Activated CD8-positive, alpha-beta T cell treated with anti-CD3 and anti-CD28 coated beads for 36 hours (primary cell): ENCODE data around the gene RNF111. TPM values are rescaled to one million over a fixed set of nuclear protein-coding genes. Genes with fewer than 3 reads are reported as not detected.
A peak's percentile ranks its signal among the peaks of the same experiment; 100 is the strongest.

Source experiments
- ATAC-seq: fragments of 200-7000 bp; cut with Tn5 transposase; one replicate; pipeline ENCODE4 v1.10.0; 2021; ENCODE audit warnings: mild to moderate bottlenecking, moderate library complexity
- CTCF ChIA-PET: fragments of 350-600 bp; sonication (Branson Sonifier 250); formaldehyde crosslinking; loops from one replicate; lab custom pipeline; 2021; ENCODE audit warnings: antibody characterized with exemption; lab: Charles Lee
- POLR2A ChIA-PET: fragments of 350-600 bp; sonication (Branson Sonifier 250); formaldehyde crosslinking; loops from one replicate; lab custom pipeline; 2021; ENCODE audit warnings: antibody characterized with exemption; lab: Charles Lee
- DNase-seq: peaks from one replicate; pipeline ENCODE4 v3.0.0-alpha.2; 2020
- H3K27ac Mint-ChIP-seq: one replicate; pipeline ENCODE4 v1.8.0; 2021; ENCODE audit warnings: mild to moderate bottlenecking, mixed read lengths
- H3K27me3 Mint-ChIP-seq: one replicate; pipeline ENCODE4 v1.8.0; 2021; ENCODE audit warnings: mixed read lengths
- H3K36me3 Mint-ChIP-seq: one replicate; pipeline ENCODE4 v1.8.0; 2021; ENCODE audit warnings: low read depth, mixed read lengths
- H3K4me1 Mint-ChIP-seq: one replicate; pipeline ENCODE4 v1.8.0; 2021; ENCODE audit warnings: low read depth, mixed read lengths
- H3K4me3 Mint-ChIP-seq: one replicate; pipeline ENCODE4 v1.8.0; 2021; ENCODE audit warnings: mild to moderate bottlenecking, moderate library complexity, mixed read lengths
- H3K9me3 Mint-ChIP-seq: one replicate; pipeline ENCODE4 v1.8.0; 2021; ENCODE audit warnings: mixed read lengths
- CTCF ChIP-seq: fragments of 200-600 bp; IDR thresholded peaks from one replicate; pipeline ENCODE4 v1.8.0; 2022; ENCODE audit warnings: antibody characterized with exemption, mild to moderate bottlenecking
- intact Hi-C: fragments of 100-400 bp; cut with micrococcal nuclease; formaldehyde crosslinking; loops from one replicate; pipeline ENCODE4 v1.10.0; 2022
- total RNA-seq, 2 experiments: library from RNA; stranded (reverse); gene quantifications; one replicate each; pipeline ENCODE4 v1.2.3, GENCODE V29; 2021

The RNF111 gene
- total RNA-seq, 2 experiments from 2014 or later, result 28.5 to 30.5 TPM

GRCh38 chr15:58957101-58957973, 30.1 kb upstream of the RNF111 start:
- ChIA-PET POLR2A (no interaction called here), CTCF (interaction anchor here (0.6 to 3.6 kb wide), 29 partner anchors 8 to 660 kb away, joined by 3 to 20 read pairs (median 4); no protein-coding TSS in a partner anchor)
- H3K9me3 Mint-ChIP-seq, result no peaks in the 10 kb centered on the region
- intact Hi-C loops, result no loop called here
- peak; percentile 72 for DNase-seq
- H3K27ac Mint-ChIP-seq, result no peak overlapping the region
- peak; percentile 86 for TF ChIP-seq CTCF
- ATAC-seq, result peak; percentile 97
- no peak overlapping the region for H3K4me3 Mint-ChIP-seq
- H3K36me3 Mint-ChIP-seq, result no peaks in the 10 kb centered on the region
- H3K4me1 Mint-ChIP-seq, result peaks cover 9% of the 10 kb centered on the region
- no peaks in the 10 kb centered on the region for H3K27me3 Mint-ChIP-seq

- intact Hi-C loops, result no loop called here
- DNase-seq (no peak), ATAC-seq (no peak)
- H3K4me3 Mint-ChIP-seq, result no peak overlapping the region
- no peak overlapping the region for H3K27ac Mint-ChIP-seq
- peaks cover 2% of the 10 kb centered on the region for H3K4me1 Mint-ChIP-seq
- no peaks in the 10 kb centered on the region for H3K36me3 Mint-ChIP-seq
- CTCF ChIA-PET, result interaction anchor here (0.7 to 3.6 kb wide), 4 partner anchors 8 to 570 kb away, joined by 3 to 20 read pairs (median 4); no protein-coding TSS in a partner anchor
- no peaks in the 10 kb centered on the region for H3K9me3 Mint-ChIP-seq
- POLR2A ChIA-PET, result no interaction called here
- no peaks in the 10 kb centered on the region for H3K27me3 Mint-ChIP-seq
- no peak for TF ChIP-seq CTCF
These were observed 28.7 kb upstream of the RNF111 start for GRCh38 chr15:58958811-58959210.

- Mint-ChIP-seq H3K36me3 (no peaks in the 10 kb centered on the region), H3K4me1 (peaks cover 2% of the 10 kb centered on the region), H3K27me3 (no peaks in the 10 kb centered on the region), H3K4me3 (no peak overlapping the region), H3K9me3 (no peaks in the 10 kb centered on the region), H3K27ac (no peak overlapping the region)
- no peak for ATAC-seq
- intact Hi-C loops, result no loop called here
- TF ChIP-seq CTCF, result no peak
- DNase-seq, result no peak
- CTCF ChIA-PET, result interaction anchor here (1.2 kb wide), 1 partner anchor 96 kb away, joined by 3 read pairs; no protein-coding TSS in a partner anchor
- POLR2A ChIA-PET, result no interaction called here
These were observed 25.3 kb upstream of the RNF111 start for GRCh38 chr15:58962136-58962535.

GRCh38 chr15:58962662-58963565, 24.5 kb upstream of the RNF111 start:
- CTCF ChIA-PET, result interaction anchor here (1.2 kb wide), 1 partner anchor 95 kb away, joined by 3 read pairs; no protein-coding TSS in a partner anchor

More at GRCh38 chr15:58962662-58963565, 24.5 kb upstream of the RNF111 start:
- no peaks in the 10 kb centered on the region for H3K4me1 Mint-ChIP-seq
- H3K27ac Mint-ChIP-seq, result no peak overlapping the region
- POLR2A ChIA-PET, result interaction anchor here (1.0 kb wide), 1 partner anchor 33 kb away, joined by 3 read pairs; no protein-coding TSS in a partner anchor
- H3K4me3 Mint-ChIP-seq, result no peak overlapping the region
- TF ChIP-seq CTCF, result no peak
- ATAC-seq, result no peak
- no peaks in the 10 kb centered on the region for H3K27me3 Mint-ChIP-seq
- H3K9me3 Mint-ChIP-seq, result no peaks in the 10 kb centered on the region
- no peak for DNase-seq
- intact Hi-C loops, result no loop called here
- no peaks in the 10 kb centered on the region for H3K36me3 Mint-ChIP-seq
